NT2/D1 (cell line): Measurements from ENCODE around the gene SV2C.

ENCODE experiments used
- YY1 ChIP-seq: IDR thresholded peaks from 2 replicates; pipeline ENCODE4 v1.6.1; 2011; ENCODE audit not compliant: insufficient read length, insufficient read depth
- ZNF274 ChIP-seq: IDR thresholded peaks from 2 replicates; pipeline ENCODE4 v1.6.1; 2011; ENCODE audit warnings: mild to moderate bottlenecking, low read depth, low read length

DNA sequence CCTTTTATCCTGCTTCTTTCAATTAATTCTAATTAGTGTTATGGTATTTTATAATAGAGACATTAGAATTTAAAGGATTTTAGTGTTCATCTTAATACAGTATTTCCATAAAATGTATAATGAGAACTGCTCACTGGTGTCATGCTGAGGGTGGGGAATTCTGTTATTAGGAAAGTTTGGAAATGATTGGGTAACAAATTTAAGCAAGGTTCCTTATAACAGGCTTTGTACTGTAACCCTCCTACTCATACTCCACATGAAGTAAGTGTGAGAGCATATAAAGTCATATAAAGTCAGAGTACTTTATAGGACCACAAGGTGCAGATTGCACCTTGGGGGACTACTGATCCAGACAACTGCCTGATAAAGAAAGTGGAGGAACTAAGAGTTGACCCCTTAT, 42.2 kb downstream of the SV2C start:
- TF ChIP-seq ZNF274 (no peak), YY1 (no peak)
